A204.1 (cell line): ENCODE measurements around the gene NRL.

Source experiments
- FAIRE-seq: peaks from 2 replicates; lab custom pipeline; 2012; peaks lifted over from hg19 to GRCh38; lab: Jason Lieb, UNC

Gene NRL

GRCh38 chr14:24065408-24065807, 49.3 kb downstream of the NRL start:
- no peak for FAIRE-seq

GRCh38 chr14:24064856-24065255, 49.9 kb downstream of the NRL start:
- no peak for FAIRE-seq

- FAIRE-seq: no peak
These were observed 50.5 kb downstream of the NRL start for GRCh38 chr14:24064091-24064795.

- FAIRE-seq: no peak
These were observed 51.4 kb downstream of the NRL start for GRCh38 chr14:24063263-24063836.

GRCh38 chr14:24062216-24062980, 52.4 kb downstream of the NRL start:
- no peak for FAIRE-seq

- FAIRE-seq: no peak
These were observed 53.5 kb downstream of the NRL start for GRCh38 chr14:24060984-24061913.

- FAIRE-seq: no peak
These were observed 54.3 kb downstream of the NRL start for GRCh38 chr14:24060443-24060842.

- FAIRE-seq: no peak
These were observed 54.8 kb downstream of the NRL start for GRCh38 chr14:24059841-24060388.

- no peak for FAIRE-seq
These were observed 55.7 kb downstream of the NRL start for GRCh38 chr14:24058951-24059475.

GRCh38 chr14:24058260-24058950, 56.3 kb downstream of the NRL start:
- FAIRE-seq: no peak

GRCh38 chr14:24057867-24058259, 56.9 kb downstream of the NRL start:
- FAIRE-seq: no peak

GRCh38 chr14:24057271-24057670, 57.5 kb downstream of the NRL start:
- FAIRE-seq: no peak

- FAIRE-seq: no peak
These were observed 58.0 kb downstream of the NRL start for GRCh38 chr14:24056800-24057184.

GRCh38 chr14:24055971-24056799, 58.6 kb downstream of the NRL start:
- FAIRE-seq: no peak

GRCh38 chr14:24054646-24055045, 60.1 kb downstream of the NRL start:
- no peak for FAIRE-seq

- no peak for FAIRE-seq
These were observed 60.5 kb downstream of the NRL start for GRCh38 chr14:24054324-24054641.

- FAIRE-seq: no peak
These were observed 61.0 kb downstream of the NRL start for GRCh38 chr14:24053548-24054323.

GRCh38 chr14:24052656-24053547, 61.8 kb downstream of the NRL start:
- no peak for FAIRE-seq
